Measurements from ENCODE around the gene ITFG1. TPM values are rescaled to one million over a fixed set of nuclear protein-coding genes. Genes with fewer than 3 reads are reported as not detected.
"Not testable (repeated sequence)": the region's sequence is repeated elsewhere in the genome, so short reads cannot be mapped to it uniquely, and the experiment has no call there.

Gene ITFG1
- total RNA-seq, 4 donors from 2014 or later, result 12.9 to 100 (median 60.8) TPM

GRCh38 chr16:47476654-47477345 lies 15.9 kb upstream of the ITFG1 start:
- no peak overlapping the region for H3K27ac ChIP-seq
- H3K4me3 ChIP-seq, result no peak overlapping the region
- no peaks in the 10 kb centered on the region for H3K36me3 ChIP-seq
- TF ChIP-seq POLR2AphosphoS5 (IDR thresholded peaks at IDR 0.05), result no peak
- no peak for TF ChIP-seq POLR2A (IDR thresholded peaks at IDR 0.05)
- no peak for TF ChIP-seq CTCF (IDR thresholded peaks at IDR 0.05)
- TF ChIP-seq EP300 (IDR thresholded peaks at IDR 0.05; ENCODE audit: low read depth), result no peak
- H3K9me3 ChIP-seq, result no peaks in the 10 kb centered on the region
- in situ Hi-C loops (cut with MboI; ENCODE audit: low pct_ligation_motif_present in 1 of 4, low pct_unique_long_range_greater_than_20kb in 1 of 4, low sequenced_read_pairs in 3 of 4) (no loop called here), intact Hi-C loops (cut with DNase I; ENCODE audit: low total_unique reads) (no loop called here)
- no peak for DNase-seq
- H3K27me3 ChIP-seq, result no peaks in the 10 kb centered on the region
- peaks cover 0 to 11% (median 4%) of the 10 kb centered on the region in 4 donors for H3K4me1 ChIP-seq

- Histone ChIP-seq H3K4me1 (peaks cover 0 to 14% (median 3%) of the 10 kb centered on the region in 4 donors), H3K27ac (no peak overlapping the region), H3K36me3 (no peaks in the 10 kb centered on the region), H3K27me3 (no peaks in the 10 kb centered on the region), H3K9me3 (no peaks in the 10 kb centered on the region), H3K4me3 (no peak overlapping the region)
- in situ Hi-C loops (cut with MboI; ENCODE audit: low pct_ligation_motif_present in 1 of 4, low pct_unique_long_range_greater_than_20kb in 1 of 4, low sequenced_read_pairs in 3 of 4), result no loop called here
- TF ChIP-seq POLR2AphosphoS5 (IDR thresholded peaks at IDR 0.05) (no peak), CTCF (IDR thresholded peaks at IDR 0.05) (no peak), EP300 (IDR thresholded peaks at IDR 0.05; ENCODE audit: low read depth) (no peak), POLR2A (IDR thresholded peaks at IDR 0.05) (no peak)
- DNase-seq, result no peak
- intact Hi-C loops (cut with DNase I; ENCODE audit: low total_unique reads), result no loop called here
- WGBS, 2 donors (ENCODE audit: low coverage in 1 of 2), result 33 to 45% methylated on average over 1 of the region's 1 CpG
Observed at GRCh38 chr16:47475786-47476185, 14.9 kb upstream of the ITFG1 start.

GRCh38 chr16:47473792-47474191 lies 12.9 kb upstream of the ITFG1 start:
- Histone ChIP-seq H3K9me3 (no peaks in the 10 kb centered on the region), H3K4me3 (no peak overlapping the region), H3K4me1 (peaks cover 0 to 17% (median 5%) of the 10 kb centered on the region in 4 donors), H3K27ac (no peak overlapping the region), H3K27me3 (no peaks in the 10 kb centered on the region), H3K36me3 (no peaks in the 10 kb centered on the region)
- no peak for TF ChIP-seq POLR2AphosphoS5 (IDR thresholded peaks at IDR 0.05)
- TF ChIP-seq EP300 (IDR thresholded peaks at IDR 0.05; ENCODE audit: low read depth), result no peak
- TF ChIP-seq CTCF (IDR thresholded peaks at IDR 0.05), result no peak
- no peak for TF ChIP-seq POLR2A (IDR thresholded peaks at IDR 0.05)
- 73 to 81% methylated on average over 3 of the region's 3 CpGs for WGBS, 2 donors (ENCODE audit: low coverage in 1 of 2)
- DNase-seq, result no peak
- in situ Hi-C loops (cut with MboI; ENCODE audit: low pct_ligation_motif_present in 1 of 4, low pct_unique_long_range_greater_than_20kb in 1 of 4, low sequenced_read_pairs in 3 of 4), result no loop called here
- intact Hi-C loops (cut with DNase I; ENCODE audit: low total_unique reads), result no loop called here

GRCh38 chr16:47473004-47473403 lies 12.1 kb upstream of the ITFG1 start:
- intact Hi-C loops (cut with DNase I; ENCODE audit: low total_unique reads); DNase-seq; H3K4me3 ChIP-seq; in situ Hi-C loops (cut with MboI; ENCODE audit: low pct_ligation_motif_present in 1 of 4, low pct_unique_long_range_greater_than_20kb in 1 of 4, low sequenced_read_pairs in 3 of 4); H3K9me3 ChIP-seq; H3K27ac ChIP-seq; H3K36me3 ChIP-seq; H3K27me3 ChIP-seq: not testable (repeated sequence)
- WGBS, 2 donors (ENCODE audit: low coverage in 1 of 2), result 82 to 87% methylated on average over 2 of the region's 2 CpGs
- peaks cover 0 to 17% (median 5%) of the 10 kb centered on the region in 4 donors for H3K4me1 ChIP-seq

- no peak overlapping the region for H3K27ac ChIP-seq
- in situ Hi-C loops (cut with MboI; ENCODE audit: low pct_ligation_motif_present in 1 of 4, low pct_unique_long_range_greater_than_20kb in 1 of 4, low sequenced_read_pairs in 3 of 4) (no loop called here), intact Hi-C loops (cut with DNase I; ENCODE audit: low total_unique reads) (no loop called here)
- WGBS, 2 donors (ENCODE audit: low coverage in 1 of 2), result 38 to 58% methylated on average over 1 of the region's 1 CpG
- H3K4me1 ChIP-seq, result peaks cover 0 to 20% (median 10%) of the 10 kb centered on the region in 4 donors
- H3K9me3 ChIP-seq, result no peaks in the 10 kb centered on the region
- DNase-seq, result no peak
- H3K4me3 ChIP-seq, result no peak overlapping the region
- no peak for TF ChIP-seq EP300 (IDR thresholded peaks at IDR 0.05; ENCODE audit: low read depth)
- H3K27me3 ChIP-seq, result no peaks in the 10 kb centered on the region
- no peaks in the 10 kb centered on the region for H3K36me3 ChIP-seq
Observed at GRCh38 chr16:47470810-47471209, 9.9 kb upstream of the ITFG1 start.

All from transverse colon (tissue), 4 donors.